GM12864 (cell line): Measurements from ENCODE around the gene PACS2.
"Not testable (repeated sequence)": the region's sequence is repeated elsewhere in the genome, so short reads cannot be mapped to it uniquely, and the experiment has no call there.

ENCODE experiments used
- DNase-seq: peaks from one replicate; pipeline ENCODE4 v3.0.0-alpha.2; 2011; ENCODE audit warnings: low read depth
- H3K4me3 ChIP-seq: 2 replicates; pipeline ENCODE4 v1.5.1; 2011; ENCODE audit warnings: mild to moderate bottlenecking, low read depth, low read length, control low read depth
- TF ChIP-seq, protein P1 (sequence below): IDR thresholded peaks from 2 replicates; pipeline ENCODE4 v1.5.1; 2011; ENCODE audit warnings: low read depth, mild to moderate bottlenecking, moderate library complexity, low read length, control low read depth, inconsistent platforms; ENCODE audit errors: missing control alignments

The PACS2 gene

DNA sequence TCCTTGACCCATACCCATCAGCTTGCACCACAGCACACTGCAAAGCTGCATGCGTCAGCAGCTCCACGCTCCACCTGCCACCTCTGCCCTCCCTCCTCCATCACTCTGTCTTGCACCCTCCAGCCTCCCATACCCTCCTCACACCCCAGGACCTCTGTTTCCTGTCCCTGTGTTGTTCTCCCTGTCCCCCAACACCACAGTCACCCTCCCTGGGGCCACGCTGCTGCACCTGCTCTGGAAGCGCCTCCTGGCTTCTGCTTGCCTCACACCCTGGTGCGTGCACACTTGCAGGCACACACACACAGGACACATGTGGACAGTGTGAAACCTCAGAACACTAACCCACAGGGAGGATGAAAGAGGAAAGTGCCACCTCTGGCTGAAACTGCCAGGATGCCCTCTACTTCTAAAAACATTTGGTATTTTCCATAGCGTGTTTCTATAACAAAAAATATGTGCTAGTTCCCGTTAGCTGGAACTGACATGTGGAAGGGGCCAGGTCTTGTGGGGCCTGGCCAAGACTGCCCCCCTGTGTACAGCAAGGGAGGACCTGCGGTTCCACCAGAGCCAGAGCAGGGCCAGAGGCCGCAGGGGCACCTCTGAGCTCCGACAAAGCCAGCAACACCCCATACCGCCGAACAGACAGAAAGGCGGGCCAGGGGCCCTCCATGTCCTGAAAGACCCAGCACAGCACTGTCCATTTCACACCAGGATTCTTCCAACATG, 23.8 kb upstream of the PACS2 start:
- TF ChIP-seq, protein P1, sequence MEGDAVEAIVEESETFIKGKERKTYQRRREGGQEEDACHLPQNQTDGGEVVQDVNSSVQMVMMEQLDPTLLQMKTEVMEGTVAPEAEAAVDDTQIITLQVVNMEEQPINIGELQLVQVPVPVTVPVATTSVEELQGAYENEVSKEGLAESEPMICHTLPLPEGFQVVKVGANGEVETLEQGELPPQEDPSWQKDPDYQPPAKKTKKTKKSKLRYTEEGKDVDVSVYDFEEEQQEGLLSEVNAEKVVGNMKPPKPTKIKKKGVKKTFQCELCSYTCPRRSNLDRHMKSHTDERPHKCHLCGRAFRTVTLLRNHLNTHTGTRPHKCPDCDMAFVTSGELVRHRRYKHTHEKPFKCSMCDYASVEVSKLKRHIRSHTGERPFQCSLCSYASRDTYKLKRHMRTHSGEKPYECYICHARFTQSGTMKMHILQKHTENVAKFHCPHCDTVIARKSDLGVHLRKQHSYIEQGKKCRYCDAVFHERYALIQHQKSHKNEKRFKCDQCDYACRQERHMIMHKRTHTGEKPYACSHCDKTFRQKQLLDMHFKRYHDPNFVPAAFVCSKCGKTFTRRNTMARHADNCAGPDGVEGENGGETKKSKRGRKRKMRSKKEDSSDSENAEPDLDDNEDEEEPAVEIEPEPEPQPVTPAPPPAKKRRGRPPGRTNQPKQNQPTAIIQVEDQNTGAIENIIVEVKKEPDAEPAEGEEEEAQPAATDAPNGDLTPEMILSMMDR, result no peak

DNA sequence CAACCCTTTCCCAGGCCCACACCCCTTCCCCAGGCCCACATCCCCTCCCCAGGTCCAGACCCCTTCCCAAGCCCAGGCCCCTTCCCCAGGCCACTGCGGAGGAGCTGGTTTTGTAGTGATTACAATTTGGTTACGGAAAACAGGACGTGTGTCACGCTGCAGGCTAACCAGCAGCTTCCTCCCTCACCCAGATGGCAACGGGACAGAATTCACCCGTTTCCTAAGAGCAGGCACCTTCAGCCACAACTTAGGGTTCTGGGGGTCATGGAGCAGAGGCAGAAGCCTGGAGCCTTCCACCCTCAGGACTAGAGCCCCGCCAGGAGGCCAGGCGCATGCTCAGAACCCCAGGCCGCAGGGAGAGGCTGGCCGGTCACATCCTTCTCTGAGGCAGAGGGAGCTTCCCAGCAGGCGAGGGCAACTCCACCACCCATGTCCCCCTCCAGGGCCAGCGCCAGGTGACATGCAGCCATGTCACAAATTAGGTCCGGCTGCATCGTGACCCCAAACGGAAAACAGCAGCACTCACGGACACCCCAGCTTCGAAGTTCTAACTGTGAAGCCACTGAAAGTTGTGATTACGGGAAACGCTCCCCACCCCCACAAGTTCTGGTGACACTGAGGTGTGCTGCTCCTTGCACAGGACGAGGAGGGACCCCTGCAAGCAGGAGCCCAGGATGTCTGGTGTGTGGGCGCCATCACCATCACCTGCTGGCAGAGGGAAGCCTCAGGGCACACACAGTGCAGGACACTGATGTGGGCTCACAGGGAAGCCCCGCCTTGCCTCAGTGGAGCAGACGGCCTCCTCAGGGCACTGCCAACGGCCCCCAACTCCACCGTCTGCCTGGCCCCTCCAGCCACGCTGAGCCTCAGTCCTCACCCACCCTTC, 21.5 kb upstream of the PACS2 start:
- DNase-seq, result no peak
- H3K4me3 ChIP-seq, result no peak overlapping the region
- TF ChIP-seq, protein P1, result no peak

More for the DNA sequence above, 23.8 kb upstream of the PACS2 start:
- no peak for DNase-seq
- H3K4me3 ChIP-seq, result no peak overlapping the region

DNA sequence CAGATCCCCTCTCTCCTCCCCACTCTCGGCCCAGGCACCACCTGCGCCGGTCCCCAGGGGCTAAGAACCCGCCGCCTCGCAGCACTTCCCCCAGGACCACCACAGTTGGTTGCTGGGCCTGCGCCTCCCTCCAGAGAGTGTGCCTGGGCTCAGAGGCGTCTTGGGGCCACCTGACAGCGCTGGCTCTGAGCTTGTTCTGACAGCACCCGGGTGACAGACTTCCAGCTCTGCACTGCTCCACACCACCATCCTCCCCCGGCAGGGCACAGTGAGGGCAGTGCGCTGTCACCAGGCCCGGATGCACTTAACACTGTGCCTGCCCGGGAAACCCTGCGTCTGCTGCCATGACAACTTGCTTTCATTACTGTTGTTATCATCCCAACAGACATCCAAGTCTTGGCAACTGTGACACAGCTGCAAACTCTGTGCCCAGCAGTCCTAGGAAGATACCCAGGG, 20.4 kb upstream of the PACS2 start:
- H3K4me3 ChIP-seq, result no peak overlapping the region
- no peak for DNase-seq
- TF ChIP-seq, protein P1, result no peak

DNA sequence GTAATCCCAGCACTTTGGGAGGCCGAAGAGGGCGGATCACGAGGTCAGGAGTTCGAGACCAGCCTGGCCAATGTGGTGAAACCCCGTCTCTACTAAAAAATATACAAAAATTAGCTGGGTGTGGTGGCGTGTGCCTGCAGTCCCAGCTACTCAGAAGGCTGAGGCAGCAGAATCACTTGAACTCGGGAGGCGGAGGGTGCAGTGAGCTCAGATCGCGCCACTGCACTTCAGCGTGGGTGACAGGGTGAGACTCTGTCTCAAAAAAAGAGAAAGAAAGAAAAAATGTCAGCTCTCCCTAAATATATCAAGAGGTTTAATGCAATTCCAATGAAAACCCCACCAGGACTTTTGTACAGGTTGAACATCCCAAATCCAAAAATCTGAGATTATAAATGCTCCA, 17.2 kb upstream of the PACS2 start:
- H3K4me3 ChIP-seq, result not testable (repeated sequence)

DNA sequence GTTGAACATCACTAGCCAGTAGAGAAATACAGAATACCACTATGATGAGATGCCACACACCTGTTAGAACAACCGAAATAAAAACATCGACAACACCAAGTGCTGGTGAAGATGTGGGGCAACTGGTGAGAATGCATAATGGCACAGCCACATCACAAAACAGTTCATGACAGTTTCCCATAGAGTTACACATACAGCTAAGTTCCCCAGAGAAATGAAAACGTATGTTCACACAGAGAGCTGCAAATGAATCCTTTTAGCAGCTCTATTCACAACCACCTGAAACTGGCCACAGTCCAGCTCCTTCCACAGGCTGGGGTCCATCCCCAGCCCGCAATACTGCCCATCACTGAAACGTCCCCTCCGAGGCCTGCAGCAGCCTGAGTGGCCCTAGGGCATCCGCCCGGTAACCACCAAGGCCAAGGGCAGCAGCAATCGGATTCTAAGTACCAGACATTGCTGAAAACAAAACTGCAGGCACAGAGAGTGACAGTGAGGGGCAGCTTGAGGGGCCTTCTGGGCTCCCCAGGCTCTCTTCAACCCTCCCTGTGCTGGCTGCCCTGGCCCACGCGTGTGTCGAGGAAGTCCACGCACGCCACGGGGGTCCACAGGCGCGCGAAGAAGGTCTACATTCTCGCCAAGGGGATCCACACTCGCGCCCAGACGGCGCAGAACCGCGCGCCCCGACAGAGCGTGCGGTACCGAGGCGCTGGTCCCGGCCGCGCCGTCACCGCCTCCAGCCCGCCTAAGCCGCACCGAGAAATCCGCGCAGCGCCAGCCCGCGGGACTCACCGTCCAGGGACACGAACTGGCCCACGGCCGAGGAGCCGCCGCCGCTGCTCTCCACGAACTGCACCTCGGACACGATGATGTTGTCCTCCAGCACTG, 14.7 kb upstream of the PACS2 start:
- TF ChIP-seq, protein P1, result no peak
- no peak for DNase-seq
- H3K4me3 ChIP-seq, result peak overlapping the region; percentile 93

More for the DNA sequence above, 17.2 kb upstream of the PACS2 start:
- not testable (repeated sequence) for DNase-seq

DNA sequence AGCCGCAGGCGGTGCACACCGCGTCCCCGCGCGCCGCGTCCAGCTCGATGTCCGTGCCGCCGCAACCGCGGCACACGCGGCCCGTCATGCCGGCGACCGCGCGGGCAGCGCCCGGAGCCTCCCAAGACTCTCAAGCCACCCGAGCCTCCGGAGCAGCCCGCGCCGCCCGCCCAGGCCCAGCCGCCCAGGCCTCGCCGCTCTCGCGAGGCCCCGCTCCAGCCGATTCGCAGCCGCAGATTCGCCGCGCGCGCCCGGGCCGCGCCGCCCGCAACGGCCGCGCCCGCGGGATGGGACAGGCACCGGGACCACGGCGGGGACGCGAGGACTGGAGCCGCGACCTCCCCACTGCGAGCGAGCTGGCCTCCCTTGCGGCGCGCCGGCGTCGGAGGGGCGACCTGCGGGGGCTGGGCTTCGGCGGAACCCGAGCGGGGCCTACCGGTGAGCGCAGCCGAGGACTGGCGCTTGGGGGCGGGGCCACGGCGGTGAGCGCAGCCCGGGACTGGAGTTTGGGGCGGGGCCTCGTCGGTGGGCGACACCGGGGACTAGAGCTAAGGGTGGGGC, 13.9 kb upstream of the PACS2 start, which contains the start of gene BRF1:
Gene BRF1, minus strand, starts transcription at position 460 of the 561 bp plus-strand sequence. Its CDS starts 372 bp downstream, at position 88.
- peak within 1 kb of the TSS; percentile 93 for H3K4me3 ChIP-seq
- TF ChIP-seq, protein P1, result no peak
- peak; percentile 62 for DNase-seq
